HepG2 (cell line): Measurements from ENCODE around the gene RXFP3. TPM values are rescaled to one million over a fixed set of nuclear protein-coding genes. Genes with fewer than 3 reads are reported as not detected.

Source experiments
- ATF1 ChIP-seq: IDR thresholded peaks from 2 replicates; pipeline ENCODE4 v1.6.1; 2016; ENCODE audit warnings: mild to moderate bottlenecking, control low read depth
- HHEX ChIP-seq: IDR thresholded peaks from 2 replicates; pipeline ENCODE4 v1.6.1; 2016; ENCODE audit warnings: control low read depth
- JUNB ChIP-seq: sonication (generic); formaldehyde crosslinking; IDR thresholded peaks from 2 replicates; pipeline ENCODE4 v1.8.0; 2022; ENCODE audit warnings: missing genetic modification reagents, mild to moderate bottlenecking, borderline replicate concordance
- KDM2A ChIP-seq: sonication (generic); formaldehyde crosslinking; IDR thresholded peaks from 2 replicates; pipeline ENCODE4 v1.4.0; 2020; ENCODE audit warnings: low read depth, missing genetic modification reagents, borderline replicate concordance
- MED1 ChIP-seq: sonication (generic); formaldehyde crosslinking; IDR thresholded peaks from 2 replicates; pipeline ENCODE4 v1.4.0; 2020; ENCODE audit warnings: missing genetic modification reagents
- NKX3-1 ChIP-seq: sonication (generic); formaldehyde crosslinking; IDR thresholded peaks from 2 replicates; pipeline ENCODE4 v1.5.0; 2020; ENCODE audit warnings: missing genetic modification reagents
- RELA ChIP-seq: sonication (generic); formaldehyde crosslinking; IDR thresholded peaks from 2 replicates; pipeline ENCODE4 v1.4.0; 2020; ENCODE audit warnings: missing genetic modification reagents
- SIX1 ChIP-seq: sonication (generic); formaldehyde crosslinking; IDR thresholded peaks from 2 replicates; pipeline ENCODE4 v1.4.0; 2020; ENCODE audit warnings: missing genetic modification reagents, borderline replicate concordance
- SPEN ChIP-seq: sonication (generic); formaldehyde crosslinking; IDR thresholded peaks from 2 replicates; pipeline ENCODE4 v1.5.1; 2020; ENCODE audit warnings: low read depth, mild to moderate bottlenecking, missing genetic modification reagents
- TSC22D2 ChIP-seq: sonication (generic); formaldehyde crosslinking; IDR thresholded peaks from 2 replicates; pipeline ENCODE4 v1.5.1; 2020; ENCODE audit warnings: missing genetic modification reagents, mild to moderate bottlenecking, borderline replicate concordance
- YEATS4 ChIP-seq: sonication (generic); formaldehyde crosslinking; IDR thresholded peaks from 2 replicates; pipeline ENCODE4 v1.4.0; 2020; ENCODE audit warnings: missing genetic modification reagents, borderline replicate concordance
- ZBTB38 ChIP-seq: sonication (generic); formaldehyde crosslinking; IDR thresholded peaks from 2 replicates; pipeline ENCODE4 v1.5.1; 2020; ENCODE audit warnings: mild to moderate bottlenecking, missing genetic modification reagents
- ZIK1 ChIP-seq: sonication (generic); formaldehyde crosslinking; IDR thresholded peaks from 2 replicates; pipeline ENCODE4 v1.5.0; 2020; ENCODE audit warnings: mild to moderate bottlenecking, low read depth, missing genetic modification reagents, borderline replicate concordance
- ZNF232 ChIP-seq: sonication (generic); formaldehyde crosslinking; IDR thresholded peaks from 2 replicates; pipeline ENCODE4 v1.4.0; 2020; ENCODE audit warnings: missing genetic modification reagents, borderline replicate concordance
- ZNF766 ChIP-seq: sonication (generic); formaldehyde crosslinking; IDR thresholded peaks from 2 replicates; pipeline ENCODE4 v1.5.0; 2020; ENCODE audit warnings: missing genetic modification reagents, borderline replicate concordance
- ZSCAN29 ChIP-seq: sonication (generic); formaldehyde crosslinking; conservative IDR thresholded peaks from 2 replicates; pipeline ENCODE4 v1.4.0; 2020; ENCODE audit warnings: mild to moderate bottlenecking, missing genetic modification reagents
- polyA plus RNA-seq, 8 experiments: library from polyadenylated mRNA; depleted of rRNA in 3 of 8; stranded (reverse) in 7 of 8; unstranded in 1 of 8; fragments of >200 nt; fragmentation: Illumina TruSeq in 4 of 8; extraction: Trizol in 4 of 8; gene quantifications; 2 replicates each; pipeline versions ENCODE4 v1.2.1 to v1.2.3, GENCODE V29; 2011 to 2016; ENCODE audit warnings: low read depth in 4 of 8, missing spikeins in 1 of 8, mixed read lengths in 1 of 8; ENCODE audit not compliant: insufficient read depth in 1 of 8
- total RNA-seq, 5 experiments: library from RNA; depleted of rRNA; stranded (reverse); fragments of >200 nt; fragmentation: Illumina TruSeq; extraction: Trizol; gene quantifications; 2 replicates each; pipeline ENCODE4 v1.2.3, GENCODE V29; 2016; ENCODE audit warnings: low read depth in 1 of 5
- TF ChIP-seq, protein P1 (sequence below): sonication (generic); formaldehyde crosslinking; IDR thresholded peaks from 2 replicates; pipeline ENCODE4 v1.5.1; 2020; ENCODE audit warnings: mild to moderate bottlenecking, missing genetic modification reagents, moderate library complexity
- TF ChIP-seq, protein P2 (sequence below): sonication (generic); formaldehyde crosslinking; conservative IDR thresholded peaks from 2 replicates; pipeline ENCODE4 v1.8.0; 2022; ENCODE audit warnings: mild to moderate bottlenecking, moderate library complexity, missing genetic modification reagents
- TF ChIP-seq, protein P3 (sequence below): sonication (generic); formaldehyde crosslinking; IDR thresholded peaks from 2 replicates; pipeline ENCODE4 v1.4.0; 2020; ENCODE audit warnings: missing genetic modification reagents
- TF ChIP-seq, protein P4 (sequence below): sonication (generic); formaldehyde crosslinking; IDR thresholded peaks from 2 replicates; pipeline ENCODE4 v1.5.1; 2020; ENCODE audit warnings: mild to moderate bottlenecking, missing genetic modification reagents

Gene RXFP3
- total and polyA plus RNA-seq, 2 of the 13 experiments (the other 11 are each of a cell fraction or from before 2014, with no cell fraction given) = not detected

DNA sequence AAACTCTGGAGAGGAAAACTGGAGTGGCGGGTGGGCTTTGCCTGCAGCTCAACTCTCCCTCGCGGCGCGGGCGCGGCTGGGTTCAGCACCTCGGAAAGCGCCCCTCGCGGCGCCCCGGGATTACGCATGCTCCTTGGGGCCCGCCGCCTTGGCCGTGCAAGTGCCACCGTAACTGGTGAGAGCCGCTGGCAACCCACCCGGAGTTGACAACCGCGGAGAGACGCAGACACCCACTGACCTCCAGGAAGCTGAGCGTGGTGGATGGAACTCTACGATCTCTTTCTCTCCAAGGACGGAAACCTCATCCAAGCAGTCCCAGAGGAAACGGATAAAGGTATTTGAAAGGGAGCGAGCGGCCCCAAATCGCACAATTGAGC, 194 bp upstream of the RXFP3 start (continued):
- TF ChIP-seq, protein P1, sequence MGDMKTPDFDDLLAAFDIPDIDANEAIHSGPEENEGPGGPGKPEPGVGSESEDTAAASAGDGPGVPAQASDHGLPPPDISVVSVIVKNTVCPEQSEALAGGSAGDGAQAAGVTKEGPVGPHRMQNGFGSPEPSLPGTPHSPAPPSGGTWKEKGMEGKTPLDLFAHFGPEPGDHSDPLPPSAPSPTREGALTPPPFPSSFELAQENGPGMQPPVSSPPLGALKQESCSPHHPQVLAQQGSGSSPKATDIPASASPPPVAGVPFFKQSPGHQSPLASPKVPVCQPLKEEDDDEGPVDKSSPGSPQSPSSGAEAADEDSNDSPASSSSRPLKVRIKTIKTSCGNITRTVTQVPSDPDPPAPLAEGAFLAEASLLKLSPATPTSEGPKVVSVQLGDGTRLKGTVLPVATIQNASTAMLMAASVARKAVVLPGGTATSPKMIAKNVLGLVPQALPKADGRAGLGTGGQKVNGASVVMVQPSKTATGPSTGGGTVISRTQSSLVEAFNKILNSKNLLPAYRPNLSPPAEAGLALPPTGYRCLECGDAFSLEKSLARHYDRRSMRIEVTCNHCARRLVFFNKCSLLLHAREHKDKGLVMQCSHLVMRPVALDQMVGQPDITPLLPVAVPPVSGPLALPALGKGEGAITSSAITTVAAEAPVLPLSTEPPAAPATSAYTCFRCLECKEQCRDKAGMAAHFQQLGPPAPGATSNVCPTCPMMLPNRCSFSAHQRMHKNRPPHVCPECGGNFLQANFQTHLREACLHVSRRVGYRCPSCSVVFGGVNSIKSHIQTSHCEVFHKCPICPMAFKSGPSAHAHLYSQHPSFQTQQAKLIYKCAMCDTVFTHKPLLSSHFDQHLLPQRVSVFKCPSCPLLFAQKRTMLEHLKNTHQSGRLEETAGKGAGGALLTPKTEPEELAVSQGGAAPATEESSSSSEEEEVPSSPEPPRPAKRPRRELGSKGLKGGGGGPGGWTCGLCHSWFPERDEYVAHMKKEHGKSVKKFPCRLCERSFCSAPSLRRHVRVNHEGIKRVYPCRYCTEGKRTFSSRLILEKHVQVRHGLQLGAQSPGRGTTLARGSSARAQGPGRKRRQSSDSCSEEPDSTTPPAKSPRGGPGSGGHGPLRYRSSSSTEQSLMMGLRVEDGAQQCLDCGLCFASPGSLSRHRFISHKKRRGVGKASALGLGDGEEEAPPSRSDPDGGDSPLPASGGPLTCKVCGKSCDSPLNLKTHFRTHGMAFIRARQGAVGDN = peak; percentile 23
- TF ChIP-seq, protein P2, sequence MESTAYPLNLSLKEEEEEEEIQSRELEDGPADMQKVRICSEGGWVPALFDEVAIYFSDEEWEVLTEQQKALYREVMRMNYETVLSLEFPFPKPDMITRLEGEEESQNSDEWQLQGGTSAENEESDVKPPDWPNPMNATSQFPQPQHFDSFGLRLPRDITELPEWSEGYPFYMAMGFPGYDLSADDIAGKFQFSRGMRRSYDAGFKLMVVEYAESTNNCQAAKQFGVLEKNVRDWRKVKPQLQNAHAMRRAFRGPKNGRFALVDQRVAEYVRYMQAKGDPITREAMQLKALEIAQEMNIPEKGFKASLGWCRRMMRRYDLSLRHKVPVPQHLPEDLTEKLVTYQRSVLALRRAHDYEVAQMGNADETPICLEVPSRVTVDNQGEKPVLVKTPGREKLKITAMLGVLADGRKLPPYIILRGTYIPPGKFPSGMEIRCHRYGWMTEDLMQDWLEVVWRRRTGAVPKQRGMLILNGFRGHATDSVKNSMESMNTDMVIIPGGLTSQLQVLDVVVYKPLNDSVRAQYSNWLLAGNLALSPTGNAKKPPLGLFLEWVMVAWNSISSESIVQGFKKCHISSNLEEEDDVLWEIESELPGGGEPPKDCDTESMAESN (CRISPR knock-in tag) = no peak
- TF ChIP-seq SPEN (no peak), KDM2A (peak; percentile 37; the same call in 1 of the 2 replicates), ZSCAN29 (CRISPR knock-in tag) (no peak), SIX1 (no peak), ZNF232 (CRISPR knock-in tag) (0 out of 2 replicates have a peak, but pooled peaks have one; percentile 66), ZBTB38 (CRISPR knock-in tag) (no peak), TSC22D2 (CRISPR knock-in tag) (0 out of 2 replicates have a peak, but pooled peaks have one; percentile 36), HHEX (no peak), ATF1 (CRISPR knock-in tag) (no peak), ZIK1 (CRISPR knock-in tag) (no peak), YEATS4 (CRISPR knock-in tag) (no peak), NKX3-1 (CRISPR knock-in tag) (peak; percentile 78; the same call in 1 of the 2 replicates), RELA (no peak), MED1 (CRISPR knock-in tag) (0 out of 2 replicates have a peak, but pooled peaks have one; percentile 16), ZNF766 (CRISPR knock-in tag) (peak; percentile 65; the same call in 1 of the 2 replicates), JUNB (CRISPR knock-in tag) (no peak)
- TF ChIP-seq, protein P3, sequence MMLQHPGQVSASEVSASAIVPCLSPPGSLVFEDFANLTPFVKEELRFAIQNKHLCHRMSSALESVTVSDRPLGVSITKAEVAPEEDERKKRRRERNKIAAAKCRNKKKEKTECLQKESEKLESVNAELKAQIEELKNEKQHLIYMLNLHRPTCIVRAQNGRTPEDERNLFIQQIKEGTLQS (CRISPR knock-in tag) = peak; percentile 45; the same call in 1 of the 2 replicates
- TF ChIP-seq, protein P4, sequence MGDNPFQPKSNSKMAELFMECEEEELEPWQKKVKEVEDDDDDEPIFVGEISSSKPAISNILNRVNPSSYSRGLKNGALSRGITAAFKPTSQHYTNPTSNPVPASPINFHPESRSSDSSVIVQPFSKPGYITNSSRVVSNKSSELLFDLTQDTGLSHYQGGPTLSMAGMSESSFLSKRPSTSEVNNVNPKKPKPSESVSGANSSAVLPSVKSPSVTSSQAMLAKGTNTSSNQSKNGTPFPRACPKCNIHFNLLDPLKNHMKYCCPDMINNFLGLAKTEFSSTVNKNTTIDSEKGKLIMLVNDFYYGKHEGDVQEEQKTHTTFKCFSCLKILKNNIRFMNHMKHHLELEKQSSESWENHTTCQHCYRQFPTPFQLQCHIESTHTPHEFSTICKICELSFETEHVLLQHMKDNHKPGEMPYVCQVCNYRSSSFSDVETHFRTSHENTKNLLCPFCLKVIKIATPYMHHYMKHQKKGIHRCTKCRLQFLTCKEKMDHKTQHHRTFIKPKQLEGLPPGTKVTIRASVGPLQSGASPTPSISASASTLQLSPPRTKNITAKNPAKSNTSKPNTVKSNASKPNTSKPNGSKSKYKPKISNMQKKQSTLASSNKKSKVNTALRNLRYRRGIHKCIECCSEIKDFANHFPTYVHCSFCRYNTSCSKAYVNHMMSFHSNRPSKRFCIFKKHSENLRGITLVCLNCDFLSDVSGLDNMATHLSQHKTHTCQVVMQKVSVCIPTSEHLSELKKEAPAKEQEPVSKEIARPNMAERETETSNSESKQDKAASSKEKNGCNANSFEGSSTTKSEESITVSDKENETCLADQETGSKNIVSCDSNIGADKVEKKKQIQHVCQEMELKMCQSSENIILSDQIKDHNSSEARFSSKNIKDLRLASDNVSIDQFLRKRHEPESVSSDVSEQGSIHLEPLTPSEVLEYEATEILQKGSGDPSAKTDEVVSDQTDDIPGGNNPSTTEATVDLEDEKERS (CRISPR knock-in tag) = no peak
